ENCODE measurements around the gene NIPSNAP3A. TPM values are rescaled to one million over a fixed set of nuclear protein-coding genes. Genes with fewer than 3 reads are reported as not detected.

NIPSNAP3A gene
- total and polyA plus RNA-seq, 4 experiments from 2014 or later = 11.3 to 28.8 (median 16.8) TPM

DNA sequence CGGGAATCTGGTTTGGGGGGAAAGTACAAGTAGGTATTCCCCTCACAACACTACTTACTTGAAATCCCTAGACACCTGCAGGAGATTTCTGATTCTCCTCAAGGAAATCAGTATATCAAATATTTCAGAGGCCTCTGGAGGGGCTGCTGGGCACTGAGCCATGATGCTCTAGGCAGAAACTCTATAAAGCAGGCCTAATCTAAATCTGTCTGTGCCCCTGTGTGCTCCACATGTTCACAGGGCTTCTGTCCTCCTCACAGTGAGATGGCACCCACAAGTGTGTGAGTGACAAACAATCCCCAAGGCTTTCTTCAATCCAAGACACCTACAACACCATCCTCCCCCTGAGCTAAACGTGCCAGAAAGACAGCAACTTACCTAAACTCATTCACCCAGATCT is 55.4 kb downstream of the NIPSNAP3A start:
- intact Hi-C loops (cut with micrococcal nuclease) = no loop called here
- H3K27ac ChIP-seq (ENCODE audit: low read depth, low read length) = no peak overlapping the region
- H3K27me3 ChIP-seq (ENCODE audit: insufficient read depth, low read length) = no peaks in the 10 kb centered on the region
- Mint-ChIP-seq H3K4me1 (no peaks in the 10 kb centered on the region), H3K36me3 (peaks cover 2 to 5% of the 10 kb centered on the region in 2 donors), H3K4me3 (no peak overlapping the region), H3K27ac (no peak overlapping the region), H3K9me3 (no peaks in the 10 kb centered on the region), H3K27me3 (no peaks in the 10 kb centered on the region)
- no peak overlapping the region for H3K4me3 ChIP-seq (ENCODE audit: low read length in 2 of 2)
- ChIA-PET CTCF (ENCODE audit: partially characterized antibody) (no interaction called here), POLR2A (ENCODE audit: partially characterized antibody) (no interaction called here)
- H3K9me3 ChIP-seq (ENCODE audit: control insufficient read depth in 1 of 2, low read length in 2 of 2) = no peaks in the 10 kb centered on the region
- no peaks in the 10 kb centered on the region for H3K36me3 ChIP-seq (ENCODE audit: insufficient read depth, low read length)
- no peaks in the 10 kb centered on the region for H3K4me1 ChIP-seq (ENCODE audit: insufficient read depth, low read length)
- DNase-seq = no peak

DNA sequence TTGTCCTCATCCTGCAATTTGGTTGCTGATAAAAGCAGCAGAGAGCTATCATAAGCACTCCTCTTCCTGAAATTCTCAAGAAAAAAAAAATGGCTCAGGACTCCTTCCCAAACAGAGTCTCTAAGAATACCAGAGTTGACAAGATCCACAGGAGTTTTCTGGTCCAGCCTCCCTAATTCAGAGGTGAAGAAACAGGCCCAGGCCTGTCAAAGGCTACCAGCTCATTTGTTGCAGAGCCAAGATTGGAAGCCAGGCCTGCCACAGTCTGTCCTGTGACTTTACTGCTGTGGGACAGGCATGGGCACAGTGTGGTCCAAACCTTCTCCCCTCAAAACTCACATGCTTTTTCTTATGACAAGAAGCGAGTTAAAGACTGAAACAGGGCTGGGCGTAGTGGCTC is 58.0 kb downstream of the NIPSNAP3A start:
- Histone ChIP-seq H3K27ac (ENCODE audit: low read depth, low read length) (no peak overlapping the region), H3K27me3 (ENCODE audit: insufficient read depth, low read length) (no peaks in the 10 kb centered on the region), H3K4me1 (ENCODE audit: insufficient read depth, low read length) (no peaks in the 10 kb centered on the region), H3K4me3 (ENCODE audit: low read length in 2 of 2) (no peak overlapping the region), H3K9me3 (ENCODE audit: control insufficient read depth in 1 of 2, low read length in 2 of 2) (no peaks in the 10 kb centered on the region), H3K36me3 (ENCODE audit: insufficient read depth, low read length) (no peaks in the 10 kb centered on the region)
- Mint-ChIP-seq H3K27me3 (no peaks in the 10 kb centered on the region), H3K9me3 (no peaks in the 10 kb centered on the region), H3K27ac (no peak overlapping the region), H3K4me3 (no peak overlapping the region), H3K4me1 (no peaks in the 10 kb centered on the region), H3K36me3 (peaks cover 2 to 5% of the 10 kb centered on the region in 2 donors)
- intact Hi-C loops (cut with micrococcal nuclease) = no loop called here
- ChIA-PET CTCF (ENCODE audit: partially characterized antibody) (no interaction called here), POLR2A (ENCODE audit: partially characterized antibody) (no interaction called here)
- DNase-seq = no peak

DNA sequence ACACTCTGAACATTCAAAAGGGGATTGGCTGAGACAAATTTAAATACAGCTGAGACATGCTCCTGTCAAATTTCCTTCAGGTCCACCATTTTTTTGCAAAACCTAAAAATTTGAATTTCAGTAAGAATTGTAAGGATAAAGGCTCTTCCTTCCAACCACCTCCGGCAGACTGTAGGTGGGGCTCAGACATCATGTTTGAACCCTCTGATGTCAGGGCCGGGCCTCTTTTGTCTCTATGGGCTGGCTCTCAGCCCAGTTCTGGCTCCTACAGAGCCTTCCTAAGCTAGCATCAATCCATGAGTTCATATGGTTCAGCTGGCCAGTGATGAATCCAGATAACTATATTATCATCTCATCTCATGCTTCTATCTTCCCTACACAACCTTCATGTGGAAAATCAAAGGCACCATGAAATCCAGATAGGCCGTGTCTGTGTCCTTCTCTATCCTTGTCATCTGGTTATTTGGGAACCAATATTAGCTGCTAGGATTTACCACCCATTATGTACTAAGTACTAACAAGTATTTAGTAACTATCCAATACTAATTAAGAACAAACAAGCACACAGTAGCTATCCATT is 60.6 kb downstream of the NIPSNAP3A start:
- no peaks in the 10 kb centered on the region for H3K27me3 Mint-ChIP-seq
- DNase-seq = no peak
- H3K4me1 ChIP-seq (ENCODE audit: insufficient read depth, low read length) = no peaks in the 10 kb centered on the region
- no peaks in the 10 kb centered on the region for H3K4me1 Mint-ChIP-seq
- H3K27me3 ChIP-seq (ENCODE audit: insufficient read depth, low read length) = no peaks in the 10 kb centered on the region
- no peaks in the 10 kb centered on the region for H3K9me3 Mint-ChIP-seq
- no peaks in the 10 kb centered on the region for H3K36me3 ChIP-seq (ENCODE audit: insufficient read depth, low read length)
- POLR2A ChIA-PET (ENCODE audit: partially characterized antibody) = no interaction called here
- CTCF ChIA-PET (ENCODE audit: partially characterized antibody) = no interaction called here
- H3K4me3 Mint-ChIP-seq = no peak overlapping the region
- no peaks in the 10 kb centered on the region for H3K9me3 ChIP-seq (ENCODE audit: control insufficient read depth in 1 of 2, low read length in 2 of 2)
- no peak overlapping the region for H3K27ac Mint-ChIP-seq
- intact Hi-C loops (cut with micrococcal nuclease) = loop anchor here (1.0 kb wide), 2 partner anchors 349 to 607 kb away; no protein-coding TSS in a partner anchor
- no peak overlapping the region for H3K4me3 ChIP-seq (ENCODE audit: low read length in 2 of 2)
- H3K27ac ChIP-seq (ENCODE audit: low read depth, low read length) = no peak overlapping the region
- H3K36me3 Mint-ChIP-seq = peaks cover 0 to 2% of the 10 kb centered on the region in 2 donors

Other genes with a start within 250 kb of the NIPSNAP3A start
- not detected for gene OR13F1, start 243.4 kb upstream of the NIPSNAP3A start, total RNA-seq
- not detected for gene OR13F1, start 243.4 kb upstream of the NIPSNAP3A start, polyA plus RNA-seq
- gene OR13C4, start 220.5 kb upstream of the NIPSNAP3A start, total RNA-seq = not detected
- gene OR13C4, start 220.5 kb upstream of the NIPSNAP3A start, polyA plus RNA-seq = not detected
- gene OR13C3, start 210.8 kb upstream of the NIPSNAP3A start, total RNA-seq = not detected
- gene OR13C3, start 210.8 kb upstream of the NIPSNAP3A start, polyA plus RNA-seq = not detected
- not detected for gene OR13C8, start 178.5 kb upstream of the NIPSNAP3A start, total RNA-seq
- gene OR13C8, start 178.5 kb upstream of the NIPSNAP3A start, polyA plus RNA-seq = not detected
- gene OR13C5, start 148.3 kb upstream of the NIPSNAP3A start, total RNA-seq = not detected
- gene OR13C5, start 148.3 kb upstream of the NIPSNAP3A start, polyA plus RNA-seq = not detected
- gene OR13C2, start 142.1 kb upstream of the NIPSNAP3A start, total RNA-seq = not detected
- gene OR13C2, start 142.1 kb upstream of the NIPSNAP3A start, polyA plus RNA-seq = not detected
- not detected for gene OR13C9, start 129.5 kb upstream of the NIPSNAP3A start, total RNA-seq
- gene OR13C9, start 129.5 kb upstream of the NIPSNAP3A start, polyA plus RNA-seq = not detected
- not detected for gene OR13D1, start 53.2 kb upstream of the NIPSNAP3A start, total RNA-seq
- not detected for gene OR13D1, start 53.2 kb upstream of the NIPSNAP3A start, polyA plus RNA-seq
- 1 to 10 TPM; 1.4 to 1.9 TPM for gene NIPSNAP3B, start 16.4 kb downstream of the NIPSNAP3A start, total RNA-seq
- gene NIPSNAP3B, start 16.4 kb downstream of the NIPSNAP3A start, polyA plus RNA-seq = 1 to 10 TPM in 1 of 2 donors, under 1 TPM in 1; 0.47 to 1.4 TPM
- 1 to 10 TPM in 1 of 2 experiments, under 1 TPM in 1; 0.80 to 1.2 TPM for gene ABCA1, start 180.5 kb downstream of the NIPSNAP3A start, total RNA-seq
- gene ABCA1, start 180.5 kb downstream of the NIPSNAP3A start, polyA plus RNA-seq = 1 to 10 TPM in 1 of 2 donors, under 1 TPM in 1; 0.57 to 1.0 TPM